WTC11 (cell line): Measurements from ENCODE around the gene TVP23B.
"Not testable (repeated sequence)": the region's sequence is repeated elsewhere in the genome, so short reads cannot be mapped to it uniquely, and the experiment has no call there.

Source experiments
- CTCF ChIP-seq: fragments of 200-600 bp; IDR thresholded peaks from 2 replicates; pipeline ENCODE4 v1.8.0; 2022; ENCODE audit warnings: antibody characterized with exemption
- NR1H2 ChIP-seq: sonication (generic); formaldehyde crosslinking; IDR thresholded peaks from 2 replicates; pipeline ENCODE4 v1.9.0; 2021; ENCODE audit warnings: mild to moderate bottlenecking, moderate library complexity, missing genetic modification reagents
- NR3C1 ChIP-seq: sonication (generic); formaldehyde crosslinking; conservative IDR thresholded peaks from 2 replicates; pipeline ENCODE4 v1.8.1; 2023; ENCODE audit warnings: low read depth, mild to moderate bottlenecking, missing genetic modification reagents
- USF2 ChIP-seq: sonication (generic); formaldehyde crosslinking; IDR thresholded peaks from 2 replicates; pipeline ENCODE4 v1.8.1; 2023; ENCODE audit warnings: mild to moderate bottlenecking, missing genetic modification reagents, moderate library complexity

- not testable (repeated sequence) for TF ChIP-seq CTCF; NR1H2; USF2; NR3C1 (CRISPR knock-in tag)
These were observed 22.7 kb downstream of the TVP23B start for GRCh38 chr17:18803458-18804245.
